Neural progenitor cell (in vitro differentiated cells): Measurements from ENCODE around the gene LRFN4.

Experiments
- EZH2 ChIP-seq: fragments of 200-600 bp; sonication (generic); IDR thresholded peaks from 2 replicates; pipeline ENCODE4 v1.6.1; 2017; ENCODE audit warnings: antibody characterized with exemption, mild to moderate bottlenecking, moderate library complexity
- EZH2phosphoT487 ChIP-seq: fragments of 200-600 bp; sonication (generic); IDR thresholded peaks from 2 replicates; pipeline ENCODE4 v1.6.1; 2017; ENCODE audit warnings: antibody characterized with exemption

GRCh38 chr11:66862559-66863037, 5.7 kb downstream of the LRFN4 start:
- no peak for TF ChIP-seq EZH2
- TF ChIP-seq EZH2phosphoT487 = no peak
